OCI-LY3 (cell line): Measurements from ENCODE around the gene PAK1.

Experiments used
- H2AFZ ChIP-seq: fragments of 200-600, 300-600 bp; shearing (Covaris generic); 2 replicates; pipeline ENCODE4 v1.6.0; 2014; ENCODE audit warnings: antibody characterized with exemption, low read depth, low read length
- H3K27ac ChIP-seq: fragments of 200-600, 300-600 bp; sonication (generic); 2 replicates; pipeline ENCODE4 v1.5.1; 2014; ENCODE audit warnings: mild to moderate bottlenecking, low read length, moderate library complexity, mixed read lengths
- H3K27me3 ChIP-seq: fragments of 200-600, 300-600 bp; sonication (generic); 2 replicates; pipeline ENCODE4 v1.6.1; 2014; ENCODE audit warnings: low read depth, low read length, mixed read lengths
- H3K36me3 ChIP-seq: fragments of 200-600, 300-600 bp; sonication (generic); replicated peaks from 2 replicates; pipeline ENCODE3; 2014; ENCODE audit warnings: low read depth, low read length, mixed read lengths
- H3K4me1 ChIP-seq: fragments of 300-600, 200-600 bp; sonication (generic); 2 replicates; pipeline ENCODE4 v1.6.1; 2014; ENCODE audit warnings: low read length, mixed read lengths
- H3K4me2 ChIP-seq: fragments of 200-600, 300-600 bp; sonication (generic); 2 replicates; pipeline ENCODE4 v1.6.1; 2014; ENCODE audit warnings: low read length, mixed read lengths
- H3K4me3 ChIP-seq: fragments of 300-600, 200-600 bp; sonication (generic); 2 replicates; pipeline ENCODE4 v1.5.1; 2014; ENCODE audit warnings: antibody characterized with exemption, mild to moderate bottlenecking, low read length, moderate library complexity
- H3K79me2 ChIP-seq: fragments of 300-600, 200-600 bp; shearing (Covaris generic); 2 replicates; pipeline ENCODE4 v1.6.1; 2014; ENCODE audit warnings: mild to moderate bottlenecking, low read length, mixed read lengths
- H3K9ac ChIP-seq: fragments of 300-600, 200-600 bp; shearing (Covaris generic); 2 replicates; pipeline ENCODE4 v1.6.0; 2014; ENCODE audit warnings: mild to moderate bottlenecking, low read length, moderate library complexity
- H3K9me3 ChIP-seq: fragments of 200-600, 300-600 bp; shearing (Covaris generic); 2 replicates; pipeline ENCODE4 v1.6.1; 2014; ENCODE audit warnings: low read length, mixed read lengths; ENCODE audit not compliant: insufficient read depth
- H4K20me1 ChIP-seq: fragments of 200-600, 300-600 bp; sonication (generic); 2 replicates; pipeline ENCODE4 v1.6.1; 2016; ENCODE audit warnings: low read length, mixed read lengths; ENCODE audit not compliant: insufficient read depth
- CTCF ChIP-seq: fragments of 200-600, 300-600 bp; sonication (generic); IDR thresholded peaks from 2 replicates; pipeline ENCODE4 v1.5.1; 2014; ENCODE audit warnings: antibody characterized with exemption, low read length, low read depth
- EZH2phosphoT487 ChIP-seq: fragments of 200-600 bp; shearing (Covaris generic); IDR thresholded peaks from 2 replicates; pipeline ENCODE4 v1.6.1; 2018; ENCODE audit warnings: antibody characterized with exemption, mixed run types, low read depth

PAK1 gene

GRCh38 chr11:77410076-77410827, 63.6 kb downstream of the PAK1 start:
- Histone ChIP-seq H3K4me2 (peak overlapping the region; percentile 100), H2AFZ (no peak overlapping the region), H3K4me1 (peaks cover 19% of the 10 kb centered on the region), H3K27me3 (no peaks in the 10 kb centered on the region), H3K79me2 (peaks cover 50% of the 10 kb centered on the region), H4K20me1 (peaks cover 13% of the 10 kb centered on the region; the same call in 1 of the 2 replicates), H3K4me3 (peak overlapping the region; percentile 80), H3K9ac (peak overlapping the region; percentile 75), H3K27ac (no peak overlapping the region), H3K36me3 (peaks cover 3% of the 10 kb centered on the region), H3K9me3 (no peaks in the 10 kb centered on the region)
- TF ChIP-seq EZH2phosphoT487 (no peak), CTCF (no peak)

GRCh38 chr11:77409046-77409445, 64.8 kb downstream of the PAK1 start:
- H3K27me3 ChIP-seq = no peaks in the 10 kb centered on the region
- no peak overlapping the region for H3K4me3 ChIP-seq
- no peak overlapping the region for H3K27ac ChIP-seq
- no peak overlapping the region for H3K4me2 ChIP-seq
- TF ChIP-seq EZH2phosphoT487 = no peak
- no peak overlapping the region for H3K9ac ChIP-seq
- peaks cover 13% of the 10 kb centered on the region; the same call in 1 of the 2 replicates for H4K20me1 ChIP-seq
- H3K4me1 ChIP-seq = peaks cover 19% of the 10 kb centered on the region
- H3K9me3 ChIP-seq = no peaks in the 10 kb centered on the region
- no peak overlapping the region for H2AFZ ChIP-seq
- peaks cover 58% of the 10 kb centered on the region for H3K79me2 ChIP-seq
- H3K36me3 ChIP-seq = peaks cover 3% of the 10 kb centered on the region

- H3K36me3 ChIP-seq = peaks cover 3% of the 10 kb centered on the region
- H3K79me2 ChIP-seq = peaks cover 71% of the 10 kb centered on the region
- no peak overlapping the region for H3K4me2 ChIP-seq
- no peak overlapping the region for H2AFZ ChIP-seq
- no peak overlapping the region for H3K9ac ChIP-seq
- H3K9me3 ChIP-seq = no peaks in the 10 kb centered on the region
- H3K4me3 ChIP-seq = no peak overlapping the region
- peaks cover 19% of the 10 kb centered on the region; the same call in 1 of the 2 replicates for H4K20me1 ChIP-seq
- H3K27ac ChIP-seq = no peak overlapping the region
- peaks cover 19% of the 10 kb centered on the region for H3K4me1 ChIP-seq
- TF ChIP-seq CTCF = no peak
- no peak for TF ChIP-seq EZH2phosphoT487
- no peaks in the 10 kb centered on the region for H3K27me3 ChIP-seq
Observed at GRCh38 chr11:77407613-77408012, 66.3 kb downstream of the PAK1 start.

GRCh38 chr11:77406396-77406795, 67.5 kb downstream of the PAK1 start:
- H3K9me3 ChIP-seq = no peaks in the 10 kb centered on the region
- H3K27me3 ChIP-seq = no peaks in the 10 kb centered on the region
- no peak overlapping the region for H2AFZ ChIP-seq
- H3K9ac ChIP-seq = no peak overlapping the region
- no peak for TF ChIP-seq CTCF
- no peak for TF ChIP-seq EZH2phosphoT487
- H3K79me2 ChIP-seq = peaks cover 80% of the 10 kb centered on the region
- H3K4me2 ChIP-seq = no peak overlapping the region
- no peak overlapping the region for H3K4me3 ChIP-seq
- peaks cover 3% of the 10 kb centered on the region for H3K36me3 ChIP-seq
- H3K27ac ChIP-seq = no peak overlapping the region
- H3K4me1 ChIP-seq = peaks cover 26% of the 10 kb centered on the region
- H4K20me1 ChIP-seq = peaks cover 30% of the 10 kb centered on the region
